ENCODE measurements around the gene MAP3K7.

MAP3K7 gene

GRCh38 chr6:90479603-90479926 lies 107.3 kb downstream of the MAP3K7 start:
- no peak for DNase-seq

GRCh38 chr6:90478789-90479602 lies 107.9 kb downstream of the MAP3K7 start:
- DNase-seq, result peak; percentile 71

- DNase-seq, result no peak
Observed at GRCh38 chr6:90478278-90478677, 108.6 kb downstream of the MAP3K7 start.

GRCh38 chr6:90477366-90477765 lies 109.5 kb downstream of the MAP3K7 start:
- DNase-seq, result no peak

DNA sequence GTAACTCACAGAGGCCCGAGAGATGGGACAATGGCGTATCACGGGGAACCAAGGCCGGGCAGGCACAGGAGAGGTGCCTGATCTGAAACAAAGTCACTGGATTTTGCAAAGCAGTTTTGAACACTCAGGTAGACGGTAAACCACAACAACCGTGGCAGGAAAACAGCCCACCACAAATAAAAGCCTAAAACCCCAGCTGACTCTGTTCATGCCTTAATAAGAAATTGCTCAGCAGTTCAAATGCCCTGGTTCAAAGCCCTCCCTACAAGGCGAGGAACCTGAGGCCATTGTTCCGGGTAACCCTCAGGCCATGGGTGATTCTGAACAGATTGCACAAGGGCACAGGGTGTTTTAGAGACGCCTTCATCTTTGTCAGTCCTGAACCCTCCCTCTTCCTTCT lies 114.2 kb downstream of the MAP3K7 start:
- no peak for DNase-seq

DNA sequence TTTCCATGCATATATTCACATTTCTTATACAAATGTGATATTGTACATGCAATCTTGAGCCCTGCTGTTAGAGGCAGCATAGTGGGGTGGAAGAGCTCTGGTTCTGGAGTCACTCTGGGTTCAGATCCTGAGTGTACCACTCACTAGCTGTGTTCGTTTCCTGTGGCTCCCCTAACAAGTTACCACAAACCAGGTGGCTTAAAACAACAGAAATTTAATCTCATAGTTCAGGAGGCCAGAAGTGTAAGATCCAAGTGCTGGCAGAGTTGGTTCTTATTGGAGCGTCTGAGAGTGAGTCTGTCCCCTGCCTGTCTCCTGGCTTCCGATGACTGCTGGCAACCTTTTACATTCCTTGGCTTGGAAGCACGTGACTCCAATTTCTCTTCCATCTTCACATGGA lies 115.6 kb downstream of the MAP3K7 start:
- DNase-seq, result no peak

DNA sequence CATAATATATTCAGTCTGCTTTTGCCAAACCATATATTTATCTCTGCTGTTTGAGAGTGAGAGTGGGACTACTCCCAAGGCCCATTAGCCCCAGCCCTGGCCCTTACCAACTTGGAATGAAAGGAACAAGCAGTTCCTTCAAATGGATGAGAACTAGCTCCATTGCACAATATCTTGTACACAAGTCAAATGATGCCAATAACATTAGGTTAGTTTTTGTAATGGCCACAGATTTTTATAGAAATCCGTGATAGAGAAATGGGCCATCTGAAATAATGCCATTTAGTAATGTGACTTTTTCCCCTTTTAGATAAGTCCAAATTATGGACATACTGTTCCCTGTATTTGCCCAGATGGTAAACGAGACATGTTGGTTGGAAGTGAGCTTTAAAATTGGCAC lies 117.0 kb downstream of the MAP3K7 start:
- no peak for DNase-seq

DNA sequence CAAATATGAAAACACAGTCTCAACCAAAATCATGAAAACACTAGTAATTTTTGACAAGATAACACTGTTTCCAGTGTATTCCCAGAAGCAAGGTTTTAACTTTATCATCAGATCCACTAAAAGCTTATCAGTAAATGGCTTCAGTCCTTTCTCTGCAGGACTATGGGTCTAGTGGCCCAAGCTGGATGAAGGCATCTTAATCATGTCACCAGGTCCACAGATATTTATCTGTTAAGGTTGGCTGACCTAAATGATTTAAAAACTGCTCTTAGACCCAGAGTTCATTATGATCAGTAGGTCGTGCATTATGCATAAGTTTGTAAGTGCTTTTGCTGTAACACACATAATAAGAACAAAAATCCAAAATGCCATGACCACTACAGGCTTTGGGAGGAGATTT lies 118.0 kb downstream of the MAP3K7 start:
- DNase-seq, result no peak

DNA sequence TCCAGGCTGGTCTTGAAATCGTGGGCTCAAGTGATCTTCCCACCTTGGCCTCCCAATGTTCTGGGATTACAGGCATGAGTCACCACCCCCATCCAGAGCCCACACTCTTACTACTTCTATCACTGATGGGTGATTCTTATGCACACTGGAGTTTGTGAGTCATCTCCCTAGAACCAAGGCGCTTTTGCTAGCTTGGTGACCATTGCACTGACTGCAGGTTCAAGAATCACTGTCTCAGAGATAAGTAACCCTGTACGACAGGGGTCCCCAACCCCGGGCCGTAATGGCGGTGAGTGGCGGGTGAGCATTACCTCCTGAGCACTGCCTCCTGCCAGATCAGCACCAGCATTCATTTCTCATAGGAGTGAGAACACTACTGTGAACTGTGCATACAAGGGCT lies 118.8 kb downstream of the MAP3K7 start:
- DNase-seq, result no peak

DNA sequence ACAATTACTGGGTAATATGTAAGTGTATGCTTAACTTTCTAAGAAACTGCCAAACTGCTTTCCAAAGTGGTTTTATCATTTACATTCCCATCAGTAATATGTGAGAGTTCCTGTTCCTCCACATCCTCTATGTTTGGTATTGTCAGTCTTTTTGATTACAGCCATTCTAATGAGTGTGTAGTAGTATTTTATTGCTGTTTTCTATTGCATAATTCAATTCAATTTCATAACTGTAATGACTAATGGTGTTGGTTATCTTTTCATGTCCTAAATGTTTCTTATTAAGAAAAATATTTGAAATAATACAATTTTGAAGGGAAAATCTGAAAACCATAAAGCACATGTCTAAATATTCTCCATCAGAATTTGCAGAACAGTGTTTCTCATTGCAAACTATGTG lies 119.3 kb downstream of the MAP3K7 start:
- no peak for DNase-seq

DNA sequence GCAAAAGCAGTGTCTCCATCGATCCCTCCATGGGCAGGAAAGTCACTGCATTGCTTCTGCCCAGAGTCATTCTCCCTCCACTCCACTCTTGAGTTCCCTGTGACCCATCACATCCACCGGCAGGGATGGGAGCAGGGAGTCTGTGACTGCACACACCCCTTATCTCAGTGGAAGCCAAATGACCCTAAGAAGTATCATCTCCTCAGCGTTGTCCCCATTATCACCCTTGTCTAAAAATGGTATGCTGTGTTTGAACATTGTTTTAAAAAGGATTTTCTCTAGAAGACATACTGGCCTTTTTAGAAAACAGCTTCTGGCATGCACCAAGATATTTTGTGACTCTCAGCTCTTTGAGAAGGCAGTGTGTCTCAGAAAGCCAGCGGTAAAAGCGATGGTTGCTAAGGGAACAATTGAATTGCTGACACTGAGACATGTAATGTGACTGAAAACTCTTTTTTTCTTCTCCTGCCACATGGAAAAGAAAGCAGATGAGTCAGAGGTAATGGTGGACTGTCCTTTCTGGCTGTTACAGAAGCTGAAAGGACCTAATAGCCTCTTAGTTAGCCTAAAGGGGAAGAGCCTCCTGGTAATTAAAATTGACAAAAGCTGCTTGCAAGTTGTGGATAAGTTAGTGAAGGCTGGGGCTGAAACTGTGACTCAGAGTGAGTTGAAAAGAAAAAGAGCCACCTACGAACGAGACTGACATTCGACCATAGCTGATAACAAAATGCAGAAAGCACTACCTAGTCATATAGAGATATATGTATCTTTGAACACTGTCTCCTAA lies 120.5 kb downstream of the MAP3K7 start:
- no peak for DNase-seq

DNA sequence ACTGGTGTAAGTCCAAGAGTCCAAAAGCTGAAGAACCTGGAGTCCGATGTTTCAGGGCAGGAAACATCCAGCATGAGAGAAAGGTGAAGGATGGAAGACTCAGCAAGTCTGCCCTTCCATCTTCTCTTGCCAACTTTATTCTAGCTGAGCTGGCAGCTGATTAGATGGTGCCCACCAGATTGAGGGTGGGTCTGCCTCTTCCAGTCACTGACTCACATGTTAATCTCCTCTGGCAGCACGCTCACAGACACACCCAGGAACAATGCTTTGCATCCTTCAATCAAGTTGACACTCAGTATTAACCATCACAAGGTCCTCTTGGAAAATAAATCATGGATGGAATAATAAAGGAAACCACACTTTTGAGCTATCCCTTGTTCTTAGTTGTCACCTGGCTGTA lies 121.2 kb downstream of the MAP3K7 start:
- no peak for DNase-seq

GRCh38 chr6:90464507-90464906 lies 122.4 kb downstream of the MAP3K7 start:
- DNase-seq, result no peak

GRCh38 chr6:90463874-90464273 lies 123.0 kb downstream of the MAP3K7 start:
- no peak for DNase-seq

Measured in NCI-H2029 (cell line).